ENCODE data around the gene ALPK1. TPM values are rescaled to one million over a fixed set of nuclear protein-coding genes. Genes with fewer than 3 reads are reported as not detected.

Gene ALPK1
- polyA plus RNA-seq, 3 donors, result 5.3 to 14.2 (median 8.1) TPM

DNA sequence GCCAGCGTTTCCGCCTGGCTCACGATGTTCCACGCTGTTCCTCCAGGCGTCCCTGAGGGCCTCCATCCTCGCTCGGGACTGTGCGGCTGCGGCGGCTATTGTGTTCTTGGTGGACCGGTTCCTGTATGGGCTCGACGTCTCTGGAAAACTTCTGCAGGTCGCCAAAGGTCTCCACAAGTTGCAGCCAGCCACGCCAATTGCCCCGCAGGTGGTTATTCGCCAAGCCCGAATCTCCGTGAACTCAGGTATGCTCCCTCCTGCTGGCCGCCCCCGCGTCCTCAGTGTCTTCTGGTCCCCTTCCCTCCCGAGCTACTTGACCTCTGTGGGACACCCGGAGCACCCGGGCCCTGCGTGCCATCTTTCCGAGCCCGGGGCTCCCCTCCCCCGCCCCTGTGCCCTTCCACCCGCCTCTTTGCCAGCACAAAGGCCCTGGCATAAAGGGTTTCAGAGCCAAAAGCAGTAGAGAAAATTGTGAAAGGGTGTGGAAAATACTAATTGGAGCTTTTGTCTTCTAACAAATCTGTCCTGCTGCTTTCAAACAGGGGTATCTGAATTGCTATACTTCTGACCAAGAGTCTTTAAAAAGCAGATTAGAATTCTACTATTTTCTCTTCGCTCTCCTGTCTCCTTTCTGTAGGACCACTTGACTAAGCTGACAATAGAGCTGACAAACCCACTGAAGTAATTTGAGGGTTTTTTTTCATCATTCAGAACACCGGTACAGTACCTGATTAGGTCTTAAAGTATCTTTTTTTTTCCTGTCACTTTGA, 114.8 kb downstream of the ALPK1 start:
- WGBS (ENCODE audit: insufficient coverage), result 96% methylated on average over 25 of the region's 32 CpGs
- peaks cover 44 to 67% of the 10 kb centered on the region in 2 donors for H3K36me3 Mint-ChIP-seq

DNA sequence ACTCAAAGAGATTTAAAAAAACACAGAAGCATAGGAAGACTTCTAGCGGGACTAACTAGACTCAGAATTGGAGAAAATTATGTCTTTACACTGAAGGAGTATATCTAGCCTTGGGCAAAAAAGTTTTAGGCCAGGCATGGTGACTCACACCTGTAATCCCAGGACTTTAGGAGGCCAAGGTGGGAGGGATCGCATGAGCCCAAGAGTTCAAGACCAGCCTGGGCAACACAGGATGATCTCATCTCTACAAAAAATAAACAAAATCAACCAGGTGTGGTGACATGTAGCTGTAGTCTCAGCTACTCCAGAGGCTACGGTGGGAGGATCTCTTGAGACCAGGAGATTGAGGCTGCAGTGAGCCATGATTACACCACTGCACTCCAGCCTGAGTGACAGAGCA, 119.3 kb downstream of the ALPK1 start:
- no peaks in the 10 kb centered on the region for H3K79me2 ChIP-seq (ENCODE audit: insufficient read depth, low read length)
- peaks cover 26 to 63% of the 10 kb centered on the region in 2 donors for H3K36me3 ChIP-seq (replicated peaks in 1 of 2; ENCODE audit: control insufficient read depth in 1 of 2, insufficient read depth in 2 of 2, low read length in 2 of 2)
- peaks cover 0 to 2% of the 10 kb centered on the region in 2 donors for H3K9me3 ChIP-seq (replicated peaks in 1 of 2; ENCODE audit: control insufficient read depth in 1 of 2, insufficient read depth in 1 of 2, low read length in 2 of 2)
- H3K4me1 Mint-ChIP-seq, result no peaks in the 10 kb centered on the region
- H4K20me1 ChIP-seq (ENCODE audit: insufficient read depth, low read length), result no peaks in the 10 kb centered on the region
- no peak overlapping the region for H2AFZ ChIP-seq (ENCODE audit: insufficient read depth, low read depth, low read length, poor library complexity, severe bottlenecking)
- no peak overlapping the region for H3K4me3 Mint-ChIP-seq
- DNase-seq, result no peak
- H3K9ac ChIP-seq (ENCODE audit: insufficient read depth, low read length, poor library complexity, severe bottlenecking), result no peak overlapping the region
- no peak overlapping the region for H3K4me3 ChIP-seq (replicated peaks in 1 of 3; ENCODE audit: low read depth in 2 of 3, low read length in 3 of 3)
- H3K27ac ChIP-seq (ENCODE audit: low read depth in 1 of 2, low read length in 2 of 2), result no peak overlapping the region
- no peak overlapping the region for H3K4me2 ChIP-seq (replicated peaks; ENCODE audit: extremely low read depth, low read length, poor library complexity, severe bottlenecking)
- 92% methylated on average over 2 of the region's 3 CpGs for WGBS (ENCODE audit: insufficient coverage)
- intact Hi-C loops (cut with micrococcal nuclease), result no loop called here
- H3K36me3 Mint-ChIP-seq, result peaks cover 46 to 71% of the 10 kb centered on the region in 2 donors
- H3K27ac Mint-ChIP-seq, result no peak overlapping the region
- peaks cover 0 to 14% (median 2%) of the 10 kb centered on the region in 7 donors for H3K9me3 Mint-ChIP-seq
- H3K4me1 ChIP-seq (ENCODE audit: control insufficient read depth in 1 of 2, insufficient read depth in 2 of 2, low read length in 2 of 2), result no peaks in the 10 kb centered on the region
- no peaks in the 10 kb centered on the region for H3K27me3 ChIP-seq (ENCODE audit: control insufficient read depth in 2 of 2, insufficient read depth in 2 of 2, low read length in 2 of 2)
- H3K27me3 Mint-ChIP-seq (ENCODE audit: low read depth in 3 of 3), result peaks cover 0 to 2% (median 0%) of the 10 kb centered on the region in 3 donors
- TF ChIP-seq CTCF (IDR thresholded peaks at IDR 0.05), result no peak

More for the DNA sequence above, 114.8 kb downstream of the ALPK1 start:
- no peaks in the 10 kb centered on the region for H3K79me2 ChIP-seq (ENCODE audit: insufficient read depth, low read length)
- no peak overlapping the region for H3K9ac ChIP-seq (ENCODE audit: insufficient read depth, low read length, poor library complexity, severe bottlenecking)
- H3K4me3 ChIP-seq (replicated peaks in 1 of 3; ENCODE audit: low read depth in 2 of 3, low read length in 3 of 3), result no peak overlapping the region
- H3K9me3 Mint-ChIP-seq, result peaks cover 0 to 14% (median 2%) of the 10 kb centered on the region in 7 donors
- H3K27ac ChIP-seq (ENCODE audit: low read depth in 1 of 2, low read length in 2 of 2), result no peak overlapping the region
- H3K4me1 Mint-ChIP-seq, result no peaks in the 10 kb centered on the region
- no peak overlapping the region for H2AFZ ChIP-seq (ENCODE audit: insufficient read depth, low read depth, low read length, poor library complexity, severe bottlenecking)
- H4K20me1 ChIP-seq (ENCODE audit: insufficient read depth, low read length), result no peaks in the 10 kb centered on the region
- no peak for DNase-seq
- H3K27me3 Mint-ChIP-seq (ENCODE audit: low read depth in 3 of 3), result peaks cover 0 to 2% (median 0%) of the 10 kb centered on the region in 3 donors
- H3K9me3 ChIP-seq (replicated peaks in 1 of 2; ENCODE audit: control insufficient read depth in 1 of 2, insufficient read depth in 1 of 2, low read length in 2 of 2), result peaks cover 0 to 2% of the 10 kb centered on the region in 2 donors
- peaks cover 25 to 45% of the 10 kb centered on the region in 2 donors for H3K36me3 ChIP-seq (replicated peaks in 1 of 2; ENCODE audit: control insufficient read depth in 1 of 2, insufficient read depth in 2 of 2, low read length in 2 of 2)
- H3K27ac Mint-ChIP-seq, result no peak overlapping the region
- H3K4me3 Mint-ChIP-seq, result no peak overlapping the region
- intact Hi-C loops (cut with micrococcal nuclease), result no loop called here
- no peaks in the 10 kb centered on the region for H3K4me1 ChIP-seq (ENCODE audit: control insufficient read depth in 1 of 2, insufficient read depth in 2 of 2, low read length in 2 of 2)
- TF ChIP-seq CTCF (IDR thresholded peaks at IDR 0.05), result no peak
- no peak overlapping the region for H3K4me2 ChIP-seq (replicated peaks; ENCODE audit: extremely low read depth, low read length, poor library complexity, severe bottlenecking)
- H3K27me3 ChIP-seq (ENCODE audit: control insufficient read depth in 2 of 2, insufficient read depth in 2 of 2, low read length in 2 of 2), result no peaks in the 10 kb centered on the region

All from CD14-positive monocyte (primary cell).